Measurements from ENCODE around the gene TECPR2.

The TECPR2 gene

DNA sequence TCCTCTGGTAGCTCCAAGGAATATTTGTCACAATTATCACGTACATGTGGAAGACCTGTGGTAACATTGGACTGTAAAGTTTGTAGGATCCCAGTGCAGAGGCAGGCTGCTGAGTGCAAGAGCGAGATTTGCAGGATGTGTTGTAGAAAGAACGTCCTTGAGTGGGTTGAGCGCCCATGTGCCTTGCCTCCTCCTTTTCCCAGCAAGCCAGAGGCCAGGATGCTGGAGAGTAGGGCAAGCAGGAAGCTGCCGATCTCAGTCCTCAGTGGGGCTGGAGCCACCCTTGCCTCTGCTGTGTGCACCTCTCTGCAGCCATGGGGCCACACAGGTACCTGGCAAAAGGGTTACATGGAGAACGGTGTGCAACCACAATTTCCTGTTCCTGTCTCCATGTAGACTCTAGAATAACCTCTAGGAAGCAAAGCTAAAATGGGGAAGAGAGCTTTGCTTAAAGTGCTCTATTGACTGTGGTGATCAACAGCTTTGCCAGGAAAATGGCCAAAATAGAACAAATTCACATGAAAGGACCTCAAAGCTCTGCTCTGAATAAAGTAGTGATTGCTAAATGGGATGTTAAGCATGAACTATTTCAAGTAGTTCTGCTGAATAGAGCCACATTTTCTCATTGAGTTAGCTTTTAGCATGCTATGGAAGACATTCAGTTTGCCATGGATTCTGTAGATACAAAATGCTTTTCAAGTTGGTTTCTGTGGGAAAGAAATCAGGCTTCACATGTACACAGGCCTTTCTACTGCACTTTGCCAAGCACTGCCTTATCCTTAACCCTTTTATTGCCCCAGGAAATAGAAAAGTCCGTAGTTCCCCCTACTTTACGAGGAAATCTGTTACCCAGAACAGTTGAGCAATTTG lies 109.4 kb downstream of the TECPR2 start:
- DNase-seq (ENCODE audit: low spot score): no peak

GRCh38 chr14:102472791-102473150 lies 110.0 kb downstream of the TECPR2 start:
- no peak for DNase-seq (ENCODE audit: low spot score)

DNA sequence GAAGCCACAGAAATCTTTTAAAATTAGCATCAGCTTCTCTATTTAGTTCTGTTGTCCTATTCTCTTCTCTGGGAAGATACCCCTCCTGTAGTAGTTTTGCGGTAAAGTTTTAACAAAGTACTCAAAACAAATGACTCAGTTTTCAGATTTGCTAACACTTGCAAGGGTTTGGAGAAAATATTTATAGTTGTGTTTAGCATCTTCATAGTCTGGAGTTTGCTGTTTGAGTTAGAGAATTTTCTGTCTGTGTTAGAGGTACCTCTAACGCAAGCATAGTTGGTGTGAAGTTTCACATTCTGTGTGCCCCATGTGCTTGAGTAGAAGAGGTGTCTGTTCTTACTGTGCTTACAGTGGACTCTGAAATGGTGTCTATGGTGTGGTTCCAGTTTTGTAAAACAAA lies 110.8 kb downstream of the TECPR2 start:
- DNase-seq (ENCODE audit: low spot score): no peak

- DNase-seq (ENCODE audit: low spot score): peak; percentile 79
Observed at GRCh38 chr14:102474934-102475333, 112.2 kb downstream of the TECPR2 start.

- DNase-seq (ENCODE audit: low spot score): no peak
Observed at GRCh38 chr14:102479107-102479506, 116.4 kb downstream of the TECPR2 start.

DNA sequence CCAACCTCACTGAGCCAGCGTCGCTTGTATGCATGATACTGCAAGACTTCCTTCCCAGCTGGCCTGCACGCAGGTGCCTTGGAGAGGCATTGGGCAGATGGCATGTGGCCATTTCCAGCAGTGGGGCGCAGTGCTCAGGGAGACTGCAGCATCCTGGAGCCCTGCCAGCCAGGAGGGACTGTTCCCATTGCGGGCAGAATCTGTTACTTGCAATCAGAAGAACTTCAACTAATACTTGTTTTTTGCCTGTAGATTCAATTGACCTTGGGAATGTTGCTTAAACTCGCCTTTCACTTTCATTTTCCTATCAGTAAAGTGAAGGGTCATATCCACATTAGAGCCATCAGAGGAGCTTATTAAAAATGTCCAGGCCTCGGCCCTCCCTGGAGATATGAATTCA lies 117.0 kb downstream of the TECPR2 start:
- no peak for DNase-seq (ENCODE audit: low spot score)

- DNase-seq (ENCODE audit: low spot score): no peak
Observed at GRCh38 chr14:102481371-102481770, 118.6 kb downstream of the TECPR2 start.

GRCh38 chr14:102481791-102482238 lies 119.1 kb downstream of the TECPR2 start:
- DNase-seq (ENCODE audit: low spot score): no peak

- DNase-seq (ENCODE audit: low spot score): no peak
Observed at GRCh38 chr14:102484316-102484715, 121.6 kb downstream of the TECPR2 start.

GRCh38 chr14:102485693-102486512 lies 123.2 kb downstream of the TECPR2 start:
- DNase-seq (ENCODE audit: low spot score): no peak

GRCh38 chr14:102486513-102487203 lies 123.9 kb downstream of the TECPR2 start:
- DNase-seq (ENCODE audit: low spot score): no peak

GRCh38 chr14:102487204-102487577 lies 124.5 kb downstream of the TECPR2 start:
- DNase-seq (ENCODE audit: low spot score): no peak

DNA sequence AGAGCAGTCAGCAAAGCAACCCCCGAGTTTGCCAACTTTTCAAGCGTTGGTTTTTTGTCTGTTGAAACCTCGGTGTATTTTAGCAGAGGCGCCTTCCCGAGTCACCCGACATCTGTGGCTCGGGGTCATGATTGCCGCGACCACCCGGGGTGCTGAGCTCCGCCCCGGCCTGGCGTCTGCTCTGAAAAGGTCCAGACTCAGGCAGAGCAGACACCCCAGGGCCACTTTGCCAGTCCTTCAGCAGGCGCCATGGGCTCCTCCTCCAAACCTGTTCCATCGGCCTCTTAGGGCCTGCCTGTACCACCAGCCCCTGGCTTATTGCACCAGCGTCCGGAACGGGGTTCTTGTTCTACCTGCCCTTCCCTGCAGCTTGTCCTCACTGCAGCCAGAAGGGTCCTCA lies 127.7 kb downstream of the TECPR2 start:
- no peak for DNase-seq (ENCODE audit: low spot score)

DNA sequence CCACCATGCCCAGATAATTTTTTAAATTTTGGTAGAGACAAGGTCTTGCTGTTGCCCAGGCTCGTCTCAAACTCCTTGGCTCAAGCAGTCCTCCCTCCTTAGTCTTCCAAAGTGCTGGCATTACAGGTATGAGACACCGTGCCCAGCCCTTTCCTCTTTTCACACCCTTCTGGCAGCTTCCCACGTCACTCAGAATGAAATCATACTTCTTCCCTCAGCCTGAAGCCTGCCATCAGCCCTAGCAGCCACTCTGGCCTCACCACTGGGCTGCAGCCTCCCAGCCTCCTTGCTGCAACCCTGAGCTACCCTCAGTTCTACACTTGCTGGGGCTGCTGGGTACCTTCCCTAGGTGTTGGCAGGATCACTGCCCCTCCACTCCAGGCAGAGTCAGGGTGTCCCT lies 128.6 kb downstream of the TECPR2 start:
- DNase-seq (ENCODE audit: low spot score): no peak

GRCh38 chr14:102491786-102492530 lies 129.2 kb downstream of the TECPR2 start:
- no peak for DNase-seq (ENCODE audit: low spot score)

DNA sequence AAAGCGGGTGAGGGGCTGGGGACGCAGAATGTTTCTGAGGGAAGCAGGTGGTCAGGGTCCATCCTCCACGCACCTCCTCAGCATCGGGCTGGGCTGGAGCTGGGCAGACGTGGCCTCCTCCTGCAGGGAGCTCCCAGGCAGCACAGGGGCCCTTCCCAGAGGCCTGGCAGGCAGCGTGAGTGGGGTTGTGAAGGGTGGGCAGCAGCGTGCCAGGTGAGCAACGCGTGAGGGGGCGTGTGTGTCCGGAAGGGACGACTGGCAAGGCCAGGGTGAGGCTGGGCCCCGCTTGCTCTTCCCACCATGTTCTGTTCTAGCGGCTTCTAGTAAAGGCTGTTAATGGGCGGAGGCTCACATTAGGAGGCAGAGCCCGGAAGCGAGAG lies 129.8 kb downstream of the TECPR2 start:
- no peak for DNase-seq (ENCODE audit: low spot score)

DNA sequence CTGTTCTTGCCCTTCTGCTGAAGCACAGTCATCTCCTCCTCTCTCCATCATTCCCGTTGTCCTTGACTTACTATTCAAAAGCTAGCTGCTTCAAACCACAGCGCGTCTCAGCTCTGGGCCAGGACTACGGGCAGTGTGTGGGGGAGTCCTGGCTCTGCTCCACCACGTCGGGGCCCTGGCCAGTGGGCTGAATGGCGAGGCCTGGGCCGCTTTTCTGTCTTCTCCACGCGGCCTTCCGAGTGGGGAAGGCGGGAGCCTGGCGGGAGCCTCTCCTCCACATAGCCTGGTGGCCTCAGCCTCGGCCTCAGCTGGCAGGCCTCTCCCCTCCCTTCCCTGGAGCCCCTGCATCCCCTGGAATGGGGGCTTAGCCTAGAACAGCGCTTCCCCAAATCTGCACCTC lies 130.4 kb downstream of the TECPR2 start:
- DNase-seq (ENCODE audit: low spot score): no peak

DNA sequence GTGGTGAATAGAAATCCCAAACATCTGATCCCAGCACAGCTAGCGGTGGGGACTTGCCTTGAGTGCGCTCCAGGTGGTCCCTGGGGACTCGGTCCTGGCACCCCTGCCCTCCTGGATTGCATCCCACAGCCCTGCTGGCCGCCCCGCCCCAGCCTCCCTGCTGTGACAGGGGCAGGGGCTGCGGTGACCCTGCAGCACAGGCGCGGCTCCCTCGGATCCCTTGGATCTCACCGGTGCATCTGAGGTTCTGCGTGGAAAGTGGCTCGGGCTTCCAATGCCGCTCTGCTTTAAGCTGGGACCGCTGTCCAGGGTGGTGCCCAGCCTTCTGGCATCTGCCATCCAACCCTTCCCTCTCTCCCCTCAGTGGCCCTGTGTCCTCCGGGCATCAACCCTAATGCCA lies 130.8 kb downstream of the TECPR2 start:
- DNase-seq (ENCODE audit: low spot score): no peak

GRCh38 chr14:102495491-102496330 lies 133.0 kb downstream of the TECPR2 start:
- DNase-seq (ENCODE audit: low spot score): no peak

- no peak for DNase-seq (ENCODE audit: low spot score)
Observed at GRCh38 chr14:102496331-102496691, 133.6 kb downstream of the TECPR2 start.
